Fibroblast of villous mesenchyme (primary cell): Measurements from ENCODE around the gene ASB11. TPM values are rescaled to one million over a fixed set of nuclear protein-coding genes. Genes with fewer than 3 reads are reported as not detected.
A peak's percentile ranks its signal among the peaks of the same experiment; 100 is the strongest.

Experiments used
- DNase-seq: peaks from one replicate; pipeline ENCODE4 v3.0.0-alpha.2; 2010; ENCODE audit warnings: low read depth
- H3K4me3 ChIP-seq: 2 replicates; pipeline ENCODE4 v1.5.1; 2011; ENCODE audit warnings: low read depth, mild to moderate bottlenecking, low read length
- total RNA-seq: library from RNA; depleted of rRNA; stranded (reverse); fragments of >200 nt; gene quantifications from 2 replicates; pipeline ENCODE4 v1.2.3, GENCODE V29; 2012
- TF ChIP-seq, protein P1 (sequence below): IDR thresholded peaks from 2 replicates; pipeline ENCODE4 v1.5.1; 2012; ENCODE audit warnings: low read depth, mild to moderate bottlenecking, low read length; ENCODE audit not compliant: insufficient read depth

The ASB11 gene
- total RNA-seq, 1 donor, result not detected

DNA sequence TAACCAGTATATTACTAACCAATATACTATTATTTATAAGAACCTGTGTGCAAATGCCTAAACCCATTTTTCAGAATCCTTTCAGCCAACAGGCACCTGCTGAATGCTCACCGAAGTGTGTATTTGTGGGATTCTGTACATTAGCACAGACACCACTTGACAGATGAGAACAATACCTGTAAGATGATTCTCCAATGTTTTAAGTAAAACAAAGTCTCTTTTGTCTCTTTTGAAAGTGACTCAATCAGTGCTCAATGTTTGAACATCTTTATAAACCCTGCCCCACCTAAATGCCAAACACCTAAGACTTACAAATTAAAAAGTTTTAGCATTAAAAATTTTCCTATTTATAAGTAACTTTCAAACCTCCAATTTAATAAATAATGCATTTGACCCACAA, 46.3 kb downstream of the ASB11 start:
- H3K4me3 ChIP-seq, result no peak overlapping the region
- no peak for DNase-seq
- TF ChIP-seq, protein P1, sequence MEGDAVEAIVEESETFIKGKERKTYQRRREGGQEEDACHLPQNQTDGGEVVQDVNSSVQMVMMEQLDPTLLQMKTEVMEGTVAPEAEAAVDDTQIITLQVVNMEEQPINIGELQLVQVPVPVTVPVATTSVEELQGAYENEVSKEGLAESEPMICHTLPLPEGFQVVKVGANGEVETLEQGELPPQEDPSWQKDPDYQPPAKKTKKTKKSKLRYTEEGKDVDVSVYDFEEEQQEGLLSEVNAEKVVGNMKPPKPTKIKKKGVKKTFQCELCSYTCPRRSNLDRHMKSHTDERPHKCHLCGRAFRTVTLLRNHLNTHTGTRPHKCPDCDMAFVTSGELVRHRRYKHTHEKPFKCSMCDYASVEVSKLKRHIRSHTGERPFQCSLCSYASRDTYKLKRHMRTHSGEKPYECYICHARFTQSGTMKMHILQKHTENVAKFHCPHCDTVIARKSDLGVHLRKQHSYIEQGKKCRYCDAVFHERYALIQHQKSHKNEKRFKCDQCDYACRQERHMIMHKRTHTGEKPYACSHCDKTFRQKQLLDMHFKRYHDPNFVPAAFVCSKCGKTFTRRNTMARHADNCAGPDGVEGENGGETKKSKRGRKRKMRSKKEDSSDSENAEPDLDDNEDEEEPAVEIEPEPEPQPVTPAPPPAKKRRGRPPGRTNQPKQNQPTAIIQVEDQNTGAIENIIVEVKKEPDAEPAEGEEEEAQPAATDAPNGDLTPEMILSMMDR, result no peak

DNA sequence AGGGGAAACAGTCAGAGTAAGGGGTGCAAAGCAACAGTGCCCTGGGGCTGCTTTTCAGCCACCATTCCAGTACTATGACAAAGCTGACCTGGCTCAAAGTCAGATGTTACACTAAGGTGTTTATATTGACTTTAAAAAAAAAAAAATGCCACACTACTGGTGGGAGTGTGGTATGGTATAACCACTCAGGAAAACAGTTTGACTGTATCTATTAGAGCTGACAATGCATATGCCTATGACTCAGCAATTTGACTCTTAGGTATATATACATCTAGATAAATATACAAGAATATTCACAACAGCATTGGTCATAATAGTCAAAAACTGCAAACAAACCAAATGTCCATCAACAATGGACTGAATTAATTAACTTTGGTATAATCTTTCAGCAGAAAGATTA, 60.6 kb downstream of the ASB11 start:
- no peak overlapping the region for H3K4me3 ChIP-seq
- DNase-seq, result no peak
- TF ChIP-seq, protein P1, result no peak

DNA sequence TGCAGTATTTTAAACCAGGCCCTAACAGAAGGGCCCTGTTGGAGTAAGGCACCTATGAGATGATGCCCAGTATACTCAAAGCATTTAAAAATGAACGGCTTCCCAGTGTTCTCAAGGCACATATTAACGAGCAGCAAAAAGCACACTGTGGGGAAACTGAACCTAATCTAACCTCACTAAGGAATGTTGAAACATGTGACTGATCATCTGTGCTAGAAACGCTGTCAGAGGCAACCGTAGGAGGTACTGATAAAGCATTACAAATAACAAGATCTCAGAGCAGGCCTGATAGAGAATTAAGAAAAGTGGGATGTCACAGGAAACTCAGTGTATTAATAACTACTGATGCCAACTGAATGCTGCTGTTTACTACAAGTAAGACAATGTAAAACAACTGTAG, 69.5 kb downstream of the ASB11 start:
- no peak overlapping the region for H3K4me3 ChIP-seq
- TF ChIP-seq, protein P1, result no peak
- no peak for DNase-seq

DNA sequence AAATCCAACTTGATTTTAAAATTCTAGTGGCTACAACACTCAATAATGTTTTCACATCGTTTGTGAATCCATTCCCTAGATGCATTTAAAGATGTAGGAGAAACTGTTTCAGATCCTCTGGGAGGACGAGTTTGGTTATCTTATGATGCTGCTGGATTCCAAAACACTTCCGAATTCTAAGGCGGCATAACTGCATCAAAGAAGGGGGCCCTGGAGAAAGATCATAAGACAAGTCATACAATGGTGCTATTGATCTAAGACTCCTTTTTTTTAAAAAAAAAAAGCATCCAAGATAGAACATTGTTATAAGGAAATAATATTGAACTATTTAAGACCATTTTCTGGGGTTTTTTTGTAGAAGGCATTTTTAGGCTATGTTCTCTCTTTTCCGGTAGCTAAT, 71.0 kb downstream of the ASB11 start:
- H3K4me3 ChIP-seq, result no peak overlapping the region
- TF ChIP-seq, protein P1, result no peak
- DNase-seq, result no peak

DNA sequence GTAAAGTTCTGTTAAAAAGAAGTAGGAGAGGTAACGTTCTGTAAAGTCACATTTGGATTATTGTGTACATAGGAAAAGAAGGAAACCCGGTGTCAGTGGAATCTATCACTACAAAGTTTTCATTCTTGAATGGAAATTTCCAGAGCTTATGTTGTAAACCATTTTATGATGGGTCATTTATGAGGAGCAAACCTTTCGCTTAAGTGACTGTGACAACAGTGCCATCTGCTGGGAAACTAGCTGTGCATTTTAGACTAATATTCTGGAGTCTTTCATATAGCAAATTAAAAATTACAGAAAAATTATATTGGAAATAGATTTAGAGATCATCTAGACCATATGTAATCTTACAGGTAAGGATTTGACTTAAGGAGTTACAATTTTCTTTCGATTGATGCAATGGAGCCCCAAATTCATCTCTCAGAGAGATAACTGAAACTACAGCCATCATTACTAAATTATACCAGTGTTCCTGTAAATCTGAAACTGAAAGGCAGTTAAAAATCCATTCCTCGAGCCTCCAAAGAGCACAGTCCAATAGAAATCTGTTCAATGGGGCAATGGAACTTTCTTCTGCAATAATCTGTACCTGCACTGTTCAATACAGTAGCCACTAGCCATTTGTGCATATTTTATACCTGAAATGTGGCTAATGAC, 72.4 kb downstream of the ASB11 start:
- TF ChIP-seq, protein P1, result peak; percentile 55
- no peak overlapping the region for H3K4me3 ChIP-seq
- DNase-seq, result peak; percentile 74

DNA sequence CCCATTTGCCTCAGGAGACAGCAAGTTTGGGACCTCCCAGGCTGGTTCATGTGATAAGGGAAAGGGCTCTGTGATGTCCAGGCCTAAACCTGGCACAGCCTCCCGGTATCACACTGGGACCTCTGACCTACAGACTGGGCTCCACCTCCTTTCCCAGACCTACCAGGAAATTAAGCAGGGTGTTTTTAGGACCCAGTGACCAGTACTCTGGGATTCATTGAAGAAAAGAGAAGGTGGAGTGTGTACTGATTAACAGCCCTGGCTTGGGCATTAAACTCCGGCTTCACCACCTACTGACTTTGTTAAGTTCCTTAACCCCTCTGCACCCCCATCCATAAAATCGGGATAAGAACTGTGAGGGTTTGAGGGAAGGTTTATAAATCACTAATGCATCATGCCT, 74.1 kb downstream of the ASB11 start:
- DNase-seq, result no peak
- H3K4me3 ChIP-seq, result no peak overlapping the region
- TF ChIP-seq, protein P1, result no peak

DNA sequence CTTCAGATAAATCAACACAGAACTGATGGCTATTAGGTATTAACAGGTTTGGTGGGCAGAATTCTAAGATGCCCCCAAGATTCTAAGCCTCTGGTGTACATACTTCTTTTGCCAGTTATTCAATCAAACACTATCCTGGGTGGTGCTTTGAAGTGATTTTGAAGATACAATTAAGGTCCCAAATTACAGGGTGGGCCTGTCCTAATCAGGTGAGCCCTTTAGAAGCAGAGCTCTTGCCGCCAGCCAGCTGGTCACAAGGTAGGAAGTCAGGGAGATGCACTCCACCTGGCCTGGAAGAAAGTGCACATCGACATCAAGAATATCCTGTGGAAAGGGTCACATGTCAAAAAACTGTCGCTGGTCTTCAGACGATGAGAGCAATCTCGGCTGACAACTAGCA, 75.0 kb downstream of the ASB11 start:
- no peak overlapping the region for H3K4me3 ChIP-seq
- DNase-seq, result no peak
- TF ChIP-seq, protein P1, result no peak
